Neural cell (in vitro differentiated cells): ENCODE results near the gene HLCS. TPM values are rescaled to one million over a fixed set of nuclear protein-coding genes. Genes with fewer than 3 reads are reported as not detected.

Experiments used
- H2AFZ ChIP-seq: fragments of 200-600, 300-800 bp; sonication (generic), shearing (Covaris generic); 2 replicates; pipeline ENCODE4 v1.6.0; 2014; ENCODE audit warnings: low read depth, mild to moderate bottlenecking, antibody characterized with exemption, low read length, moderate library complexity
- H3F3A ChIP-seq: fragments of 200-600 bp; shearing (Covaris generic); 2 replicates; pipeline ENCODE4 v1.6.1; 2016; ENCODE audit warnings: mild to moderate bottlenecking, moderate library complexity, mixed read lengths, antibody characterized with exemption, low read length; ENCODE audit not compliant: insufficient read depth, poor library complexity, severe bottlenecking
- H3K27ac ChIP-seq: fragments of 200-600, 300-800 bp; sonication (generic), shearing (Covaris generic); 2 replicates; pipeline ENCODE4 v1.5.1; 2014; ENCODE audit warnings: mild to moderate bottlenecking, low read length, moderate library complexity
- H3K27me3 ChIP-seq: fragments of 300-800, 200-600 bp; sonication (generic), shearing (Covaris generic); 2 replicates; pipeline ENCODE4 v1.6.0; 2014; ENCODE audit warnings: mild to moderate bottlenecking, low read depth, low read length, moderate library complexity; ENCODE audit not compliant: insufficient read depth
- H3K36me3 ChIP-seq: fragments of 300-800, 200-600 bp; sonication (generic), shearing (Covaris generic); 2 replicates; pipeline ENCODE4 v1.5.1; 2014; ENCODE audit warnings: mild to moderate bottlenecking, antibody characterized with exemption, low read length, moderate library complexity; ENCODE audit not compliant: insufficient read depth
- H3K4me2 ChIP-seq: fragments of 300-800, 200-600 bp; sonication (generic), shearing (Covaris generic); 2 replicates; pipeline ENCODE4 v1.6.0; 2014; ENCODE audit warnings: mild to moderate bottlenecking, low read length
- H3K4me3 ChIP-seq: fragments of 300-800, 200-600 bp; sonication (generic), shearing (Covaris generic); 2 replicates; pipeline ENCODE4 v1.5.1; 2014; ENCODE audit warnings: mild to moderate bottlenecking, low read length, moderate library complexity
- H3K79me2 ChIP-seq: fragments of 200-600 bp; shearing (Covaris generic); replicated peaks from 2 replicates; pipeline ENCODE4 v1.6.0; 2014; ENCODE audit warnings: mild to moderate bottlenecking, low read length, moderate library complexity; ENCODE audit not compliant: insufficient read depth
- H3K9ac ChIP-seq: fragments of 300-800, 200-600 bp; sonication (generic), shearing (Covaris generic); 2 replicates; pipeline ENCODE4 v1.6.1; 2016; ENCODE audit warnings: mild to moderate bottlenecking, low read length, mixed read lengths
- H3K9me2 ChIP-seq: fragments of 200-600 bp; shearing (Covaris generic); 2 replicates; pipeline ENCODE4 v1.6.1; 2016; ENCODE audit warnings: mild to moderate bottlenecking, low read length, mixed read lengths; ENCODE audit not compliant: insufficient read depth
- H3K9me3 ChIP-seq: fragments of 200-600, 300-800 bp; sonication (generic), shearing (Covaris generic); 2 replicates; pipeline ENCODE4 v1.6.1; 2016; ENCODE audit warnings: mild to moderate bottlenecking, mixed run types, low read length, moderate library complexity, mixed read lengths
- H4K20me1 ChIP-seq: fragments of 200-600 bp; shearing (Covaris generic); 2 replicates; pipeline ENCODE4 v1.6.1; 2016; ENCODE audit warnings: mild to moderate bottlenecking, mixed run types; ENCODE audit not compliant: insufficient read depth
- EP300 ChIP-seq: fragments of 450-650 bp; conservative IDR thresholded peaks from 2 replicates; pipeline ENCODE4 v1.6.1; 2014; ENCODE audit warnings: antibody characterized with exemption, mild to moderate bottlenecking, moderate library complexity; ENCODE audit not compliant: poor library complexity, severe bottlenecking
- EZH2 ChIP-seq: fragments of 200-600, 300-800 bp; shearing (Covaris generic), sonication (generic); IDR thresholded peaks from 2 replicates; pipeline ENCODE4 v1.6.1; 2014; ENCODE audit warnings: antibody characterized with exemption, low read length, borderline replicate concordance, mild to moderate bottlenecking; ENCODE audit not compliant: insufficient read depth, poor library complexity, severe bottlenecking
- MXI1 ChIP-seq: fragments of 450-650 bp; conservative IDR thresholded peaks from 2 replicates; pipeline ENCODE4 v1.6.1; 2014; ENCODE audit warnings: antibody characterized with exemption, mild to moderate bottlenecking; ENCODE audit not compliant: poor library complexity, severe bottlenecking
- POLR2AphosphoS5 ChIP-seq: IDR thresholded peaks from 2 replicates; pipeline ENCODE4 v1.6.1; 2012
- RAD21 ChIP-seq: fragments of 450-650 bp; conservative IDR thresholded peaks from 2 replicates; pipeline ENCODE4 v1.6.1; 2014; ENCODE audit warnings: antibody characterized with exemption, mild to moderate bottlenecking, moderate library complexity
- SMC3 ChIP-seq: fragments of 450-650 bp; conservative IDR thresholded peaks from 2 replicates; pipeline ENCODE4 v1.6.1; 2014; ENCODE audit warnings: antibody characterized with exemption, mild to moderate bottlenecking, moderate library complexity; ENCODE audit not compliant: poor library complexity
- TAF1 ChIP-seq: IDR thresholded peaks from 2 replicates; pipeline ENCODE4 v1.6.1; 2012; ENCODE audit warnings: low read depth
- polyA plus RNA-seq: library from polyadenylated mRNA; depleted of rRNA; stranded (reverse); fragments of >200 nt; gene quantifications from 2 replicates; pipeline ENCODE4 v1.2.3, GENCODE V29; 2014
- TF ChIP-seq, protein P1 (sequence below): IDR thresholded peaks from 2 replicates; pipeline ENCODE4 v1.6.1; 2012; ENCODE audit warnings: borderline replicate concordance
- TF ChIP-seq, protein P2 (sequence below): fragments of 450-650 bp; IDR thresholded peaks from 2 replicates; pipeline ENCODE4 v1.5.1; 2014; ENCODE audit warnings: antibody characterized with exemption, mild to moderate bottlenecking, moderate library complexity; ENCODE audit not compliant: poor library complexity, severe bottlenecking

The HLCS gene
- polyA plus RNA-seq, 1 donor from 2014 or later: 12.1 TPM

DNA sequence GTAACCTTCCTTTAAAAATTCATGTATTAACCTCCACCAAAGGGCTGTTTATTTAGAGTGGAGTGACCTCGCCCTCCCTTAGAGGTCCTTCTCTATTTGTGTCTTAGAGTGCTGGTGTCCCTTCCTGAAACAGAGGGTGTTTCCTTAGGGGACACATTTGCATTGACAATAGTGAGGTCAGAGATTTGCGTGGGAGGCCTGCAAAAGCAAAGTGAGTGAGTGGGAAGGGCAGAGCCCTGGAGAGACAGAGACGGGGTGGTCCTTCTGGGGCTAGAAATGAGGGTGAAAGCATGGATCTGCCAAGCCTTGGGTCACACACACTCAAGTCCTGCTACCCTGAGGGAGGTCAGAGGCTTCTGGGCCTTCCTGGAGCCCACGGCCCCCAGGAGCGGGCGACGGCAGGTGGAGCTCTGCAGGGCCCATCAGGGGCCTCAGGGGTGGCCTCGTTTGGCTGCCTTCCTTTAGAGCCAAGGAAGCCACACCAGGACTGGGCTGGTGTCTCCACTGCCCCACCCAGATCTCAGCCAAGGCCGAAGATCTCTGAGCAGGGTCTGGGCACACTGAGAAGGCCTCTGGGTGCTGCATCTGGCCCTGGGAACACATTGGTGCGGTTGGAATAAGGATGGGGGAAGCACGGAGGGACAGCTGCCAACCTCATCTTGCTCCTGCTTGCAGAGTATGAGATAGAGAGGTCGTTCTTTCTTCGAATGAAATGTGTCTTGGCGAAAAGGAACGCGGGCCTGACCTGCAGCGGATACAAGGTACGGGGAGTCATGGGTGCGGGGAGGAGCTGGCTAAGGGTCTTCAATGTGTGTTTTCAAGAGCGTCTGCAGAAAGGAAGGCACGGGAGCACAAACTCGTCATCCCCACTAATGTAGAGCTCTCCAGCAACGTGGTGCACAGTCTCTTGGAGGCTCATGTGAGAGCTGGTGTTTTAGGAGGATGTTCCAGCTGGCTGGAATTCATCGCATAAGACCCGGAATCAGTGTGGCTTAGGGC, 243.8 kb downstream of the HLCS start:
- no peak overlapping the region for H3K4me2 ChIP-seq
- no peaks in the 10 kb centered on the region for H3K79me2 ChIP-seq
- no peaks in the 10 kb centered on the region for H3K36me3 ChIP-seq
- H3K27me3 ChIP-seq: no peaks in the 10 kb centered on the region
- H3K27ac ChIP-seq: no peak overlapping the region
- H4K20me1 ChIP-seq: no peaks in the 10 kb centered on the region
- TF ChIP-seq, protein P1, sequence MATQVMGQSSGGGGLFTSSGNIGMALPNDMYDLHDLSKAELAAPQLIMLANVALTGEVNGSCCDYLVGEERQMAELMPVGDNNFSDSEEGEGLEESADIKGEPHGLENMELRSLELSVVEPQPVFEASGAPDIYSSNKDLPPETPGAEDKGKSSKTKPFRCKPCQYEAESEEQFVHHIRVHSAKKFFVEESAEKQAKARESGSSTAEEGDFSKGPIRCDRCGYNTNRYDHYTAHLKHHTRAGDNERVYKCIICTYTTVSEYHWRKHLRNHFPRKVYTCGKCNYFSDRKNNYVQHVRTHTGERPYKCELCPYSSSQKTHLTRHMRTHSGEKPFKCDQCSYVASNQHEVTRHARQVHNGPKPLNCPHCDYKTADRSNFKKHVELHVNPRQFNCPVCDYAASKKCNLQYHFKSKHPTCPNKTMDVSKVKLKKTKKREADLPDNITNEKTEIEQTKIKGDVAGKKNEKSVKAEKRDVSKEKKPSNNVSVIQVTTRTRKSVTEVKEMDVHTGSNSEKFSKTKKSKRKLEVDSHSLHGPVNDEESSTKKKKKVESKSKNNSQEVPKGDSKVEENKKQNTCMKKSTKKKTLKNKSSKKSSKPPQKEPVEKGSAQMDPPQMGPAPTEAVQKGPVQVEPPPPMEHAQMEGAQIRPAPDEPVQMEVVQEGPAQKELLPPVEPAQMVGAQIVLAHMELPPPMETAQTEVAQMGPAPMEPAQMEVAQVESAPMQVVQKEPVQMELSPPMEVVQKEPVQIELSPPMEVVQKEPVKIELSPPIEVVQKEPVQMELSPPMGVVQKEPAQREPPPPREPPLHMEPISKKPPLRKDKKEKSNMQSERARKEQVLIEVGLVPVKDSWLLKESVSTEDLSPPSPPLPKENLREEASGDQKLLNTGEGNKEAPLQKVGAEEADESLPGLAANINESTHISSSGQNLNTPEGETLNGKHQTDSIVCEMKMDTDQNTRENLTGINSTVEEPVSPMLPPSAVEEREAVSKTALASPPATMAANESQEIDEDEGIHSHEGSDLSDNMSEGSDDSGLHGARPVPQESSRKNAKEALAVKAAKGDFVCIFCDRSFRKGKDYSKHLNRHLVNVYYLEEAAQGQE: no peak
- TF ChIP-seq TAF1: no peak
- TF ChIP-seq POLR2AphosphoS5: no peak
- no peak for TF ChIP-seq EZH2
- no peak for TF ChIP-seq RAD21
- no peak for TF ChIP-seq EP300
- TF ChIP-seq, protein P2, sequence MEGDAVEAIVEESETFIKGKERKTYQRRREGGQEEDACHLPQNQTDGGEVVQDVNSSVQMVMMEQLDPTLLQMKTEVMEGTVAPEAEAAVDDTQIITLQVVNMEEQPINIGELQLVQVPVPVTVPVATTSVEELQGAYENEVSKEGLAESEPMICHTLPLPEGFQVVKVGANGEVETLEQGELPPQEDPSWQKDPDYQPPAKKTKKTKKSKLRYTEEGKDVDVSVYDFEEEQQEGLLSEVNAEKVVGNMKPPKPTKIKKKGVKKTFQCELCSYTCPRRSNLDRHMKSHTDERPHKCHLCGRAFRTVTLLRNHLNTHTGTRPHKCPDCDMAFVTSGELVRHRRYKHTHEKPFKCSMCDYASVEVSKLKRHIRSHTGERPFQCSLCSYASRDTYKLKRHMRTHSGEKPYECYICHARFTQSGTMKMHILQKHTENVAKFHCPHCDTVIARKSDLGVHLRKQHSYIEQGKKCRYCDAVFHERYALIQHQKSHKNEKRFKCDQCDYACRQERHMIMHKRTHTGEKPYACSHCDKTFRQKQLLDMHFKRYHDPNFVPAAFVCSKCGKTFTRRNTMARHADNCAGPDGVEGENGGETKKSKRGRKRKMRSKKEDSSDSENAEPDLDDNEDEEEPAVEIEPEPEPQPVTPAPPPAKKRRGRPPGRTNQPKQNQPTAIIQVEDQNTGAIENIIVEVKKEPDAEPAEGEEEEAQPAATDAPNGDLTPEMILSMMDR: no peak
- no peak for TF ChIP-seq SMC3
- TF ChIP-seq MXI1: no peak
- H2AFZ ChIP-seq: no peak overlapping the region
- H3K9ac ChIP-seq: no peak overlapping the region
- no peaks in the 10 kb centered on the region for H3F3A ChIP-seq
- H3K4me3 ChIP-seq: no peak overlapping the region
- no peaks in the 10 kb centered on the region for H3K9me3 ChIP-seq
- no peaks in the 10 kb centered on the region for H3K9me2 ChIP-seq

DNA sequence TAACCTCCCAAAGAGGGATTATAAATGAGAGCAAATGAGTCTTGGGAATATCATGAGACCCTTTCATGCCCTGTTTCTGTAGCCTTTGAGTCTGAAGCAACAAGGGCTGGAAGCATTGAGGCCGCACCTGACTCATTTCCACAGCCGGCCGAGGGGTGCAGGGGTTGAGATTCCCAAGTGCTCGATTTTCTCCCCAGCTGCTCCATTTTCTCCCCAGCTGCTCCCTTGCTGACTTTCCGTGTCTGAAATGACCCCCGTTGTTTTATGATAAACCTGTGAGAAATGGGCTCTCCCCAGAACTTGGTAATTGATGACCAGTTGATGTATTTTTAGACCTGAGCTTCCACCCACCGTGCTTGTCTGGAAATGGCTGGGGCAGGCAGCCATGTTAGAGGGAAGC, 244.7 kb downstream of the HLCS start:
- Histone ChIP-seq H2AFZ (no peak overlapping the region), H3K9me2 (no peaks in the 10 kb centered on the region), H3K4me2 (no peak overlapping the region), H3K27me3 (peaks cover 3% of the 10 kb centered on the region), H4K20me1 (no peaks in the 10 kb centered on the region), H3K9ac (no peak overlapping the region), H3K79me2 (no peaks in the 10 kb centered on the region), H3K36me3 (no peaks in the 10 kb centered on the region), H3K9me3 (no peaks in the 10 kb centered on the region), H3K4me3 (no peak overlapping the region), H3F3A (no peaks in the 10 kb centered on the region), H3K27ac (no peak overlapping the region)
- TF ChIP-seq, protein P2: no peak
- TF ChIP-seq EP300 (no peak), POLR2AphosphoS5 (no peak), RAD21 (no peak), EZH2 (no peak), MXI1 (no peak), SMC3 (no peak), TAF1 (no peak)
- TF ChIP-seq, protein P1: no peak
